ENCODE data around the gene SYNE4. TPM values are rescaled to one million over a fixed set of nuclear protein-coding genes. Genes with fewer than 3 reads are reported as not detected.

SYNE4 gene
- total and polyA plus RNA-seq, 7 donors, result 0.21 to 0.25 (median 0.23) TPM; not detected in 3

- DNase-seq (no peak), ATAC-seq (no peak)
- H3K27ac ChIP-seq, result no peak overlapping the region
- no peak for TF ChIP-seq CTCF (IDR thresholded peaks at IDR 0.05)
- no peaks in the 10 kb centered on the region for H3K36me3 ChIP-seq (ENCODE audit: insufficient read depth in 1 of 2, low read depth in 1 of 2)
- H3K9me3 ChIP-seq, result no peaks in the 10 kb centered on the region
- peaks cover 0 to 33% (median 16%) of the 10 kb centered on the region in 3 donors for H3K27me3 ChIP-seq (ENCODE audit: insufficient read depth in 3 of 3, low read length in 2 of 3)
- intact Hi-C loops (cut with DNase I), result no loop called here
- no peaks in the 10 kb centered on the region for H3K4me1 ChIP-seq
- 70 to 77% (median 71%) methylated on average over 6 of the region's 6 CpGs for WGBS, 3 donors
- H3K4me3 ChIP-seq, result no peak overlapping the region
These were observed 52.6 kb downstream of the SYNE4 start for GRCh38 chr19:35955881-35956634.

Other genes with a start within 250 kb of the SYNE4 start
- 1 to 10 TPM in 3 of 4 donors, under 1 TPM in 1; 0.68 to 4.0 (median 2.2) TPM for gene ARHGAP33, start 233.2 kb downstream of the SYNE4 start, total RNA-seq
- gene ARHGAP33, start 233.2 kb downstream of the SYNE4 start, polyA plus RNA-seq, result 1 to 10 TPM in 2 of 3 donors, under 1 TPM in 1; 0.96 to 1.4 (median 1.3) TPM
- gene PRODH2, start 196.0 kb downstream of the SYNE4 start, total RNA-seq, result not detected
- gene PRODH2, start 196.0 kb downstream of the SYNE4 start, polyA plus RNA-seq, result not detected
- not detected for gene NPHS1, start 156.3 kb downstream of the SYNE4 start, total RNA-seq
- not detected for gene NPHS1, start 156.3 kb downstream of the SYNE4 start, polyA plus RNA-seq
- not detected for gene KIRREL2, start 151.9 kb downstream of the SYNE4 start, total RNA-seq
- not detected for gene KIRREL2, start 151.9 kb downstream of the SYNE4 start, polyA plus RNA-seq
- gene APLP1, start 140.2 kb downstream of the SYNE4 start, total RNA-seq, result 1 to 10 TPM in 1 of 4 donors, under 1 TPM in 3; 0.48 to 4.1 (median 0.78) TPM
- 1 to 10 TPM in 1 of 3 donors, under 1 TPM in 2; 0.48 to 2.2 (median 1.00) TPM for gene APLP1, start 140.2 kb downstream of the SYNE4 start, polyA plus RNA-seq
- gene NFKBID, start 108.3 kb downstream of the SYNE4 start, total RNA-seq, result 1 to 10 TPM in 3 of 4 donors, under 1 TPM in 1; 0.90 to 2.2 (median 1.5) TPM
- gene NFKBID, start 108.3 kb downstream of the SYNE4 start, polyA plus RNA-seq, result 1 to 10 TPM in 2 of 3 donors, under 1 TPM in 1; 0.75 to 1.6 (median 1.2) TPM
- 1 to 10 TPM; 1.7 to 4.7 (median 3.1) TPM for gene HCST, start 106.3 kb downstream of the SYNE4 start, total RNA-seq
- 1 to 10 TPM; 1.1 to 4.2 (median 3.5) TPM for gene HCST, start 106.3 kb downstream of the SYNE4 start, polyA plus RNA-seq
- 10 to 100 TPM in 3 of 4 donors, 1 to 10 TPM in 1; 9.4 to 22.1 (median 14.2) TPM for gene TYROBP, start 100.5 kb downstream of the SYNE4 start, total RNA-seq
- gene TYROBP, start 100.5 kb downstream of the SYNE4 start, polyA plus RNA-seq, result 10 to 100 TPM in 2 of 3 donors, 1 to 10 TPM in 1; 7.8 to 19.1 (median 10.6) TPM
- gene LRFN3, start 72.4 kb downstream of the SYNE4 start, total RNA-seq, result 10 to 100 TPM in 2 of 4 donors, 1 to 10 TPM in 2; 7.2 to 11.2 (median 10.0) TPM
- gene LRFN3, start 72.4 kb downstream of the SYNE4 start, polyA plus RNA-seq, result 10 to 100 TPM in 2 of 3 donors, 1 to 10 TPM in 1; 8.6 to 25.6 (median 11.3) TPM
- 10 to 100 TPM in 2 of 4 donors, 1 to 10 TPM in 2; 7.2 to 17.3 (median 12.2) TPM for gene SDHAF1, start 13.6 kb downstream of the SYNE4 start, total RNA-seq
- gene SDHAF1, start 13.6 kb downstream of the SYNE4 start, polyA plus RNA-seq, result 10 to 100 TPM; 12.7 to 33.3 (median 19.7) TPM
- 10 to 100 TPM in 3 of 4 donors, 1 to 10 TPM in 1; 7.1 to 12.6 (median 10.6) TPM for gene ALKBH6, start 5.4 kb upstream of the SYNE4 start, total RNA-seq
- gene ALKBH6, start 5.4 kb upstream of the SYNE4 start, polyA plus RNA-seq, result 10 to 100 TPM in 2 of 3 donors, 1 to 10 TPM in 1; 9.5 to 22.3 (median 13.3) TPM
- 1 to 10 TPM; 1.2 to 3.9 (median 1.6) TPM for gene CLIP3, start 24.1 kb upstream of the SYNE4 start, total RNA-seq
- gene CLIP3, start 24.1 kb upstream of the SYNE4 start, polyA plus RNA-seq, result 1 to 10 TPM in 1 of 3 donors, under 1 TPM in 2; 0.51 to 1.0 (median 0.66) TPM
- 1 to 10 TPM; 1.9 to 7.0 (median 2.9) TPM for gene THAP8, start 45.5 kb upstream of the SYNE4 start, total RNA-seq
- 1 to 10 TPM; 3.6 to 9.6 (median 6.5) TPM for gene THAP8, start 45.5 kb upstream of the SYNE4 start, polyA plus RNA-seq
- 1 to 10 TPM in 3 of 4 donors, under 1 TPM in 1; 0.81 to 3.8 (median 2.8) TPM for gene WDR62, start 46.1 kb upstream of the SYNE4 start, total RNA-seq
- gene WDR62, start 46.1 kb upstream of the SYNE4 start, polyA plus RNA-seq, result 1 to 10 TPM; 2.3 to 7.2 (median 2.6) TPM
- gene OVOL3, start 102.3 kb upstream of the SYNE4 start, total RNA-seq, result not detected
- gene OVOL3, start 102.3 kb upstream of the SYNE4 start, polyA plus RNA-seq, result under 1 TPM in 1 of 3 donors, not detected in 2; 0.13 TPM
- 100 to 1,000 TPM in 3 of 4 donors, 10 to 100 TPM in 1; 89.7 to 126 (median 110) TPM for gene POLR2I, start 106.1 kb upstream of the SYNE4 start, total RNA-seq
- 100 to 1,000 TPM in 2 of 3 donors, 10 to 100 TPM in 1; 99.4 to 130 (median 126) TPM for gene POLR2I, start 106.1 kb upstream of the SYNE4 start, polyA plus RNA-seq
- 10 to 100 TPM; 44.4 to 67.2 (median 57.8) TPM for gene TBCB, start 106.7 kb upstream of the SYNE4 start, total RNA-seq
- gene TBCB, start 106.7 kb upstream of the SYNE4 start, polyA plus RNA-seq, result 100 to 1,000 TPM in 1 of 3 donors, 10 to 100 TPM in 2; 65.9 to 115 (median 80.4) TPM
- gene CAPNS1, start 131.3 kb upstream of the SYNE4 start, total RNA-seq, result 100 to 1,000 TPM; 465 to 626 (median 571) TPM
- 100 to 1,000 TPM; 464 to 484 (median 475) TPM for gene CAPNS1, start 131.3 kb upstream of the SYNE4 start, polyA plus RNA-seq
- 1,000 to 10,000 TPM; 1,453 to 1,741 (median 1,623) TPM for gene COX7A1, start 143.6 kb upstream of the SYNE4 start, total RNA-seq
- 1,000 to 10,000 TPM in 1 of 3 donors, 100 to 1,000 TPM in 2; 571 to 1,031 (median 717) TPM for gene COX7A1, start 143.6 kb upstream of the SYNE4 start, polyA plus RNA-seq
- 1 to 10 TPM; 2.5 to 4.1 (median 3.6) TPM for gene ZNF565, start 205.9 kb upstream of the SYNE4 start, total RNA-seq
- gene ZNF565, start 205.9 kb upstream of the SYNE4 start, polyA plus RNA-seq, result 1 to 10 TPM; 3.1 to 6.0 (median 3.6) TPM
- gene ZNF146, start 206.3 kb upstream of the SYNE4 start, total RNA-seq, result 10 to 100 TPM; 31.2 to 78.4 (median 65.7) TPM
- gene ZNF146, start 206.3 kb upstream of the SYNE4 start, polyA plus RNA-seq, result 100 to 1,000 TPM in 1 of 3 donors, 10 to 100 TPM in 2; 30.5 to 114 (median 39.6) TPM

Data from psoas muscle (tissue), 8 donors.